K562 (cell line): ENCODE measurements around the gene LIPT2. TPM values are rescaled to one million over a fixed set of nuclear protein-coding genes. Genes with fewer than 3 reads are reported as not detected.

ENCODE experiments used
- ATF1 ChIP-seq, 2 experiments: fragments of 450-650 bp in 1 of 2; IDR thresholded peaks; 2 replicates each; pipeline ENCODE4 v1.6.1; 2016; ENCODE audit warnings: missing compliant biosample characterization in 1 of 2, missing genetic modification characterization in 1 of 2
- EP300 ChIP-seq: IDR thresholded peaks from 2 replicates; pipeline ENCODE4 v1.6.1; 2012; ENCODE audit warnings: low read length, improper control_type of control experiment
- HEY1 ChIP-seq: fragments of 250-450 bp; sonication (Bioruptor Pico); IDR thresholded peaks from 2 replicates; pipeline ENCODE4 v1.5.0; 2020; ENCODE audit warnings: mild to moderate bottlenecking, moderate library complexity, borderline replicate concordance
- HMG20A ChIP-seq: fragments of 450-650 bp; formaldehyde crosslinking; conservative IDR thresholded peaks from 2 replicates; pipeline ENCODE4 v1.4.0; 2020; ENCODE audit warnings: mild to moderate bottlenecking, mixed read lengths
- HNRNPH1 ChIP-seq: fragments of 200-400 bp; formaldehyde crosslinking; optimal IDR thresholded peaks from 2 replicates; pipeline ENCODE3; 2017; ENCODE audit warnings: low read depth, mild to moderate bottlenecking, low read length, moderate library complexity
- MYNN ChIP-seq, 2 experiments: sonication (generic); formaldehyde crosslinking in 1 of 2; IDR thresholded peaks; 2 replicates each; pipeline versions ENCODE4 v1.5.0 to v1.6.1; 2016 to 2020; ENCODE audit warnings: antibody characterized with exemption in 1 of 2, missing genetic modification reagents in 1 of 2
- NCOA4 ChIP-seq: fragments of 450-650 bp; IDR thresholded peaks from 2 replicates; pipeline ENCODE4 v1.6.1; 2018; ENCODE audit warnings: mild to moderate bottlenecking; ENCODE audit not compliant: partially characterized antibody
- NFATC3 ChIP-seq: fragments of 450-650 bp; IDR thresholded peaks from 2 replicates; pipeline ENCODE4 v1.6.1; 2017; ENCODE audit warnings: mild to moderate bottlenecking
- NFE2L1 ChIP-seq: fragments of 450-650 bp; IDR thresholded peaks from 2 replicates; pipeline ENCODE4 v1.6.1; 2016; ENCODE audit warnings: missing genetic modification characterization, low read depth, mild to moderate bottlenecking, missing compliant biosample characterization, moderate library complexity, borderline replicate concordance
- PML ChIP-seq: IDR thresholded peaks from 2 replicates; pipeline ENCODE4 v1.6.1; 2012; ENCODE audit warnings: low read length, inconsistent platforms
- PTTG1 ChIP-seq: fragments of 450-650 bp; IDR thresholded peaks from 2 replicates; pipeline ENCODE4 v1.6.1; 2016; ENCODE audit warnings: low read depth, mild to moderate bottlenecking, missing genetic modification characterization, missing compliant biosample characterization
- SAP30 ChIP-seq: fragments of 200-600 bp; sonication (generic); IDR thresholded peaks from 2 replicates; pipeline ENCODE4 v1.6.1; 2012; ENCODE audit warnings: borderline replicate concordance, low read depth, mild to moderate bottlenecking, moderate library complexity, low read length, control low read depth, inconsistent platforms; ENCODE audit not compliant: insufficient read depth, poor library complexity, severe bottlenecking
- SIN3A ChIP-seq, 2 experiments: fragments of 150-350 bp in 1 of 2; IDR thresholded peaks; 2 replicates each; pipeline ENCODE4 v1.6.1; 2011 to 2016; ENCODE audit warnings: borderline replicate concordance in 2 of 2, low read depth in 2 of 2, low read length in 2 of 2, mild to moderate bottlenecking in 2 of 2, moderate library complexity in 2 of 2; ENCODE audit not compliant: control insufficient read depth in 1 of 2
- YY1 ChIP-seq, 3 experiments: IDR thresholded peaks; 2 replicates each; pipeline ENCODE4 v1.6.1; 2011; ENCODE audit warnings: low read length in 2 of 3, mild to moderate bottlenecking in 2 of 3, moderate library complexity in 2 of 3, borderline replicate concordance in 1 of 3, control low read depth in 1 of 3, low read depth in 1 of 3; ENCODE audit not compliant: insufficient read depth in 3 of 3, insufficient replicate concordance in 2 of 3, control insufficient read depth in 1 of 3, insufficient read length in 1 of 3; ENCODE audit errors: extremely low read depth in 1 of 3
- ZC3H4 ChIP-seq: sonication (generic); formaldehyde crosslinking; IDR thresholded peaks from 2 replicates; pipeline ENCODE4 v1.9.0; 2021; ENCODE audit warnings: missing genetic modification reagents, borderline replicate concordance
- ZNF324 ChIP-seq: fragments of 250-450 bp; sonication (Bioruptor Pico); IDR thresholded peaks from 2 replicates; pipeline ENCODE4 v1.4.0; 2020; ENCODE audit warnings: mild to moderate bottlenecking
- polyA plus RNA-seq, 8 experiments: library from polyadenylated mRNA; depleted of rRNA in 4 of 8; stranded (reverse) in 5 of 8; unstranded in 3 of 8; fragments of >200 nt; fragmentation: Nextera tagmentation in 2 of 8; fragmentation: Illumina TruSeq in 1 of 8; extraction: Ambion mirVana in 2 of 8; extraction: Trizol in 1 of 8; gene quantifications; 2 replicates each; pipeline versions ENCODE4 v1.2.1 to v1.2.3, GENCODE V29; 2011 to 2014; ENCODE audit warnings: inconsistent platforms in 1 of 8, missing spikeins in 1 of 8
- total RNA-seq, 7 experiments: library from RNA; depleted of rRNA in 6 of 7; stranded (reverse); fragments of >200 nt in 6 of 7; fragmentation: Illumina TruSeq in 2 of 7; extraction: Trizol in 2 of 7; gene quantifications; 2 replicates each; pipeline versions ENCODE4 v1.2.1 to v1.2.3, GENCODE V29; 2011 to 2021; ENCODE audit warnings: low replicate concordance in 1 of 7
- TF ChIP-seq, protein P1 (sequence below): sonication (generic); formaldehyde crosslinking; IDR thresholded peaks from 2 replicates; pipeline ENCODE4 v1.8.1; 2023; ENCODE audit warnings: mild to moderate bottlenecking, missing genetic modification reagents
- TF ChIP-seq, protein P2 (sequence below), 2 experiments: fragments of 200-800 bp in 1 of 2; sonication (Bioruptor generic) in 1 of 2; sonication (generic) in 1 of 2; formaldehyde crosslinking in 1 of 2; IDR thresholded peaks in 1 of 2; conservative IDR thresholded peaks in 1 of 2; 2 replicates each; pipeline versions ENCODE4 v1.5.0 to v1.6.1; 2016 to 2020; ENCODE audit warnings: missing compliant biosample characterization in 1 of 2, missing genetic modification characterization in 1 of 2, missing genetic modification reagents in 1 of 2
- TF ChIP-seq, protein P3 (sequence below): fragments of 200-800 bp; sonication (Bioruptor generic); IDR thresholded peaks from 2 replicates; pipeline ENCODE4 v1.6.1; 2017; ENCODE audit warnings: missing genetic modification characterization, missing compliant biosample characterization

LIPT2 gene
- total and polyA plus RNA-seq, 9 of the 15 experiments (the other 6 are each of a cell fraction or from before 2014, with no cell fraction given), result 1.00 to 5.2 (median 3.5) TPM

DNA sequence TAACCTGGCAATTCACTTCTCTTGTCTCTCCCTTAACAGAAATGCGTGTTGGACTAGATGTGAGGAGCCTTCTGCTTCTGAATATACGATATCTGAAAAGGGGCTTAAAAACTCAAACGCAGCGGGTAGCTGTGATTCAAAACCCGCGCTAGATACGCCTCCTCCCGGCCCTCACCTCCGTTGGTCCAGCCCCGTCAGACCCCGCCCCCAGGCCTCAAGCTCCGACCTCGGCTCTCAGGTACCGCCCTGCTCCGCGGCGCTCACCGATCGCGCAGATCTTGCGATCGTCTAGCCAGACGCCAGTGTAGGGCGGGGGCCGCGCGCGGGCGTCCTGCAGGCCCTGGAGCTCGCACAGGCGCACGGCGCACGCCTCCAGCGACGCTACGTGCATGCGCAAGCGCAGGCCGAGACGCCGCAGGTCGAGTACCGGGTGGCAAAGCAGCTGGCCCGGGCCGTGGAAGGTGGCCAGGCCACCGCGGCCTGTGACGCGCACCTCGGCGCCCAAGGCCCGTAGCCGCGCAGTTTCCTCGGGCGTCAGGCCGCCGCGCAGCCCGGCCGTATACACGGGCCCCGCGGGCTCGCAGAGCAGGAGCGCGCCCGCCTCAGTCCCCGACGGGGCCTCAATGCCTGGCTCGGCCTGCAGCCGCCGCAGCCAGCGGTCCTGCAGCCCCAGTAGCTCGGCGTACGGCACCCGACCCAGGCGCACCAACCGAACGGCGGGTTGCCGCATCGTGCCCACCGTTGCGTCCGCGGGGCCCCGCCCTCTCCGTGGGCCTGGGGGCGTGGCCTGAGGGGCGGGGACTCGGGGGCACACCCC, at the start of gene LIPT2 (continued):
- TF ChIP-seq, protein P1, sequence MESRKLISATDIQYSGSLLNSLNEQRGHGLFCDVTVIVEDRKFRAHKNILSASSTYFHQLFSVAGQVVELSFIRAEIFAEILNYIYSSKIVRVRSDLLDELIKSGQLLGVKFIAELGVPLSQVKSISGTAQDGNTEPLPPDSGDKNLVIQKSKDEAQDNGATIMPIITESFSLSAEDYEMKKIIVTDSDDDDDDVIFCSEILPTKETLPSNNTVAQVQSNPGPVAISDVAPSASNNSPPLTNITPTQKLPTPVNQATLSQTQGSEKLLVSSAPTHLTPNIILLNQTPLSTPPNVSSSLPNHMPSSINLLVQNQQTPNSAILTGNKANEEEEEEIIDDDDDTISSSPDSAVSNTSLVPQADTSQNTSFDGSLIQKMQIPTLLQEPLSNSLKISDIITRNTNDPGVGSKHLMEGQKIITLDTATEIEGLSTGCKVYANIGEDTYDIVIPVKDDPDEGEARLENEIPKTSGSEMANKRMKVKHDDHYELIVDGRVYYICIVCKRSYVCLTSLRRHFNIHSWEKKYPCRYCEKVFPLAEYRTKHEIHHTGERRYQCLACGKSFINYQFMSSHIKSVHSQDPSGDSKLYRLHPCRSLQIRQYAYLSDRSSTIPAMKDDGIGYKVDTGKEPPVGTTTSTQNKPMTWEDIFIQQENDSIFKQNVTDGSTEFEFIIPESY (CRISPR knock-in tag), result peak; percentile 52
- TF ChIP-seq NFATC3 (no peak), ATF1 (CRISPR knock-in tag; IDR thresholded peaks at IDR 0.05) (peak; percentile 59; the same call in 1 of the 2 replicates), ATF1 (tag; IDR thresholded peaks at IDR 0.05) (peak; percentile 90), HMG20A (CRISPR knock-in tag) (no peak), ZC3H4 (CRISPR knock-in tag) (no peak), YY1 (IDR thresholded peaks at IDR 0.05; ENCODE audit: borderline replicate concordance in 1 of 3, control insufficient read depth in 1 of 3, extremely low read depth in 1 of 3, insufficient read depth in 3 of 3, insufficient read length in 1 of 3, insufficient replicate concordance in 2 of 3, low read depth in 1 of 3, low read length in 2 of 3) (peak in 1 of 3 experiments; percentile 18), EP300 (no peak), PML (peak; percentile 61), ZNF324 (CRISPR knock-in tag) (no peak), SAP30 (peak; percentile 86), HNRNPH1 (no peak), HEY1 (CRISPR knock-in tag) (no peak), NFE2L1 (no peak), SIN3A (IDR thresholded peaks at IDR 0.05; ENCODE audit: borderline replicate concordance in 2 of 2, control insufficient read depth in 1 of 2, low read depth in 2 of 2, low read length in 2 of 2) (peak in 1 of 2 experiments; percentile 59; a peak in 2 of 4 replicates), PTTG1 (no peak), NCOA4 (no peak), MYNN (IDR thresholded peaks at IDR 0.05) (no peak), MYNN (CRISPR knock-in tag; IDR thresholded peaks at IDR 0.05) (no peak)
- TF ChIP-seq, protein P2, sequence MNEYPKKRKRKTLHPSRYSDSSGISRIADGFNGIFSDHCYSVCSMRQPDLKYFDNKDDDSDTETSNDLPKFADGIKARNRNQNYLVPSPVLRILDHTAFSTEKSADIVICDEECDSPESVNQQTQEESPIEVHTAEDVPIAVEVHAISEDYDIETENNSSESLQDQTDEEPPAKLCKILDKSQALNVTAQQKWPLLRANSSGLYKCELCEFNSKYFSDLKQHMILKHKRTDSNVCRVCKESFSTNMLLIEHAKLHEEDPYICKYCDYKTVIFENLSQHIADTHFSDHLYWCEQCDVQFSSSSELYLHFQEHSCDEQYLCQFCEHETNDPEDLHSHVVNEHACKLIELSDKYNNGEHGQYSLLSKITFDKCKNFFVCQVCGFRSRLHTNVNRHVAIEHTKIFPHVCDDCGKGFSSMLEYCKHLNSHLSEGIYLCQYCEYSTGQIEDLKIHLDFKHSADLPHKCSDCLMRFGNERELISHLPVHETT (CRISPR knock-in tag; conservative IDR thresholded peaks at IDR 0.05 in 1 of 2, IDR thresholded peaks at IDR 0.05 in 1 of 2), result peak in 1 of 2 experiments; percentile 46; a peak in 1 of 4 replicates
- TF ChIP-seq, protein P3, sequence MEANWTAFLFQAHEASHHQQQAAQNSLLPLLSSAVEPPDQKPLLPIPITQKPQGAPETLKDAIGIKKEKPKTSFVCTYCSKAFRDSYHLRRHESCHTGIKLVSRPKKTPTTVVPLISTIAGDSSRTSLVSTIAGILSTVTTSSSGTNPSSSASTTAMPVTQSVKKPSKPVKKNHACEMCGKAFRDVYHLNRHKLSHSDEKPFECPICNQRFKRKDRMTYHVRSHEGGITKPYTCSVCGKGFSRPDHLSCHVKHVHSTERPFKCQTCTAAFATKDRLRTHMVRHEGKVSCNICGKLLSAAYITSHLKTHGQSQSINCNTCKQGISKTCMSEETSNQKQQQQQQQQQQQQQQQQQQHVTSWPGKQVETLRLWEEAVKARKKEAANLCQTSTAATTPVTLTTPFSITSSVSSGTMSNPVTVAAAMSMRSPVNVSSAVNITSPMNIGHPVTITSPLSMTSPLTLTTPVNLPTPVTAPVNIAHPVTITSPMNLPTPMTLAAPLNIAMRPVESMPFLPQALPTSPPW (CRISPR knock-in tag), result peak; percentile 89
